Left lung (tissue), 14 donors: Measurements from ENCODE around the gene NPIPA7. TPM values are rescaled to one million over a fixed set of nuclear protein-coding genes. Genes with fewer than 3 reads are reported as not detected.
"Not testable (repeated sequence)": the region's sequence is repeated elsewhere in the genome, so short reads cannot be mapped to it uniquely, and the experiment has no call there.

Experiments
- ATAC-seq: fragments of 200-7000 bp; cut with Tn5 transposase; one replicate; pipeline ENCODE4 v1.9.1; 2020; ENCODE audit warnings: moderate library complexity
- DNase-seq, 4 donors: peaks; one replicate each; pipeline ENCODE4 v3.0.0-alpha.2; 2013 to 2020
- H3K27ac ChIP-seq, 2 donors: fragments of 200-600 bp; sonication (generic) in 1 of 2; one replicate each; pipeline versions ENCODE4 v1.5.0 to v1.8.0; 2020 to 2021
- H3K27me3 ChIP-seq, 2 donors: fragments of 200-600 bp; sonication (generic) in 1 of 2; one replicate each; pipeline versions ENCODE4 v1.5.0 to v1.8.0; 2020 to 2021
- H3K36me3 ChIP-seq, 2 donors: fragments of 200-600 bp; sonication (generic) in 1 of 2; one replicate each; pipeline versions ENCODE4 v1.5.0 to v1.8.0; 2020 to 2021
- H3K4me1 ChIP-seq, 2 donors: fragments of 200-600 bp; one replicate each; pipeline ENCODE4 v1.8.0; 2021
- H3K4me3 ChIP-seq, 2 donors: fragments of 200-600 bp; sonication (generic) in 1 of 2; one replicate each; pipeline versions ENCODE4 v1.5.0 to v1.8.0; 2020 to 2021; ENCODE audit warnings: mild to moderate bottlenecking in 1 of 2
- H3K9me3 ChIP-seq, 2 donors: fragments of 200-600 bp; sonication (generic) in 1 of 2; one replicate each; pipeline versions ENCODE4 v1.5.0 to v1.8.0; 2020 to 2021
- intact Hi-C, 2 donors: fragments of 100-400 bp; cut with DNase I; formaldehyde crosslinking; loops; one replicate each; pipeline versions ENCODE4 v1.11.2 to v1.14.2; 2022
- long read RNA-seq, 12 donors: library from polyadenylated mRNA in 2 of 12; unstranded in 2 of 12; transcript quantifications; one replicate each; pipeline ENCODE4 v2.0.0 and lab custom pipeline, GENCODE V29; 2019 to 2026
- polyA plus RNA-seq, 6 donors: library from polyadenylated mRNA; unstranded; fragments of 120-200 nt; gene quantifications; one replicate each; pipeline ENCODE4 v1.2.1, GENCODE V29; 2013; ENCODE audit not compliant: insufficient read length in 6 of 6
- total RNA-seq, 2 donors: library from RNA; stranded (reverse); fragmentation: NEBNext Ultra II Directional; extraction: Animal tissue kit (Norgen Biotek cat#: 25700); gene quantifications; one replicate each; pipeline ENCODE4 v1.2.1, GENCODE V29; 2021
- donor health status: DM: no; HTN: yes; CAD: no.
- donor health status: DM: no; HTN: no; CAD: no.

Gene NPIPA7
- total RNA-seq, result 1 to 10 TPM; 4.9 to 6.0 TPM
- polyA plus RNA-seq, result 10 to 100 TPM in 5 of 6 donors, 1 to 10 TPM in 1; 4.9 to 33.9 (median 23.5) TPM
- long read RNA-seq, donor 1, result 0 reads
- long read RNA-seq, donor 2, partial matches to known transcripts, result 0 of 1 reads
- long read RNA-seq, donor 2, other reads (novel, unspliced or antisense), result 0 of 1 reads
- long read RNA-seq, donor 3, result 0 reads
- long read RNA-seq, donor 4, result 0 reads
- long read RNA-seq, donor 5, result 0 reads
- long read RNA-seq, donor 6, partial matches to known transcripts, result 10 of 10 reads
- long read RNA-seq, donor 6, other reads (novel, unspliced or antisense), result 0 of 10 reads
- long read RNA-seq, donor 7, result 0 reads
- long read RNA-seq, donor 8, result 0 reads
- long read RNA-seq, donor 9, result 0 reads
- long read RNA-seq, donor 10, result 0 reads
- long read RNA-seq, donor 11, result 0 reads
- long read RNA-seq, donor 12, result 0 reads

GRCh38 chr16:16378840-16379239 lies at the start of gene NPIPA7:
Gene NPIPA7 (plus strand): TSS chr16:16379140. CDS start chr16:16379245, 105 bp downstream.
- H3K27me3 ChIP-seq, intact Hi-C loops, DNase-seq, H3K27ac ChIP-seq, H3K36me3 ChIP-seq, H3K4me1 ChIP-seq, ATAC-seq, H3K9me3 ChIP-seq, H3K4me3 ChIP-seq: not testable (repeated sequence)

GRCh38 chr16:16331466-16331865 lies 47.5 kb upstream of the NPIPA7 start:
- H3K27me3 ChIP-seq, H3K4me3 ChIP-seq, H3K36me3 ChIP-seq, H3K27ac ChIP-seq, H3K9me3 ChIP-seq, H3K4me1 ChIP-seq, ATAC-seq, intact Hi-C loops: not testable (repeated sequence)
- peak in 1 of 4 donors; percentile 34 for DNase-seq

GRCh38 chr16:16357556-16357955 lies 21.4 kb upstream of the NPIPA7 start:
- H3K27ac ChIP-seq, H3K36me3 ChIP-seq, H3K27me3 ChIP-seq, H3K4me1 ChIP-seq, H3K9me3 ChIP-seq, H3K4me3 ChIP-seq, ATAC-seq, intact Hi-C loops: not testable (repeated sequence)
- peak in 1 of 4 donors; percentile 15 for DNase-seq

- H3K27me3 ChIP-seq, H3K36me3 ChIP-seq, H3K9me3 ChIP-seq, intact Hi-C loops, H3K27ac ChIP-seq, H3K4me1 ChIP-seq, H3K4me3 ChIP-seq, ATAC-seq: not testable (repeated sequence)
- DNase-seq, result peak in 2 of 4 donors; percentile 4 to 49
These were observed 20.2 kb upstream of the NPIPA7 start for GRCh38 chr16:16358539-16359240.

- H3K9me3 ChIP-seq, H3K36me3 ChIP-seq, H3K4me1 ChIP-seq, H3K27me3 ChIP-seq, ATAC-seq, H3K4me3 ChIP-seq, H3K27ac ChIP-seq, intact Hi-C loops: not testable (repeated sequence)
- peak in 2 of 4 donors; percentile 3 to 26 for DNase-seq
These were observed 15.3 kb upstream of the NPIPA7 start for GRCh38 chr16:16363595-16363994.

- intact Hi-C loops, H3K36me3 ChIP-seq, ATAC-seq, H3K4me3 ChIP-seq, H3K27ac ChIP-seq, H3K4me1 ChIP-seq, H3K27me3 ChIP-seq, H3K9me3 ChIP-seq, DNase-seq: not testable (repeated sequence)
These were observed 14.8 kb upstream of the NPIPA7 start for GRCh38 chr16:16364100-16364499.

- DNase-seq, result peak in 1 of 4 donors; percentile 20
- H3K27me3 ChIP-seq, intact Hi-C loops, H3K36me3 ChIP-seq, H3K4me1 ChIP-seq, H3K9me3 ChIP-seq, H3K4me3 ChIP-seq, ATAC-seq, H3K27ac ChIP-seq: not testable (repeated sequence)
These were observed 14.2 kb upstream of the NPIPA7 start for GRCh38 chr16:16364701-16365100.

GRCh38 chr16:16365319-16365718 lies 13.6 kb upstream of the NPIPA7 start:
- intact Hi-C loops, H3K27me3 ChIP-seq, H3K4me1 ChIP-seq, H3K27ac ChIP-seq, H3K36me3 ChIP-seq, ATAC-seq, H3K9me3 ChIP-seq, H3K4me3 ChIP-seq: not testable (repeated sequence)
- peak in 2 of 4 donors; percentile 19 to 75 for DNase-seq

GRCh38 chr16:16365851-16366250 lies 13.1 kb upstream of the NPIPA7 start:
- intact Hi-C loops, ATAC-seq: not testable (repeated sequence)

GRCh38 chr16:16366552-16367284 lies 12.2 kb upstream of the NPIPA7 start:
- ATAC-seq, H3K27me3 ChIP-seq: not testable (repeated sequence)
- peak in 2 of 4 donors; percentile 27 to 76 for DNase-seq

More at GRCh38 chr16:16365851-16366250, 13.1 kb upstream of the NPIPA7 start:
- H3K4me3 ChIP-seq, H3K9me3 ChIP-seq, H3K27ac ChIP-seq, H3K27me3 ChIP-seq, H3K4me1 ChIP-seq, H3K36me3 ChIP-seq: not testable (repeated sequence)
- peak in 2 of 4 donors; percentile 11 to 29 for DNase-seq

GRCh38 chr16:16367285-16367628 lies 11.7 kb upstream of the NPIPA7 start:
- H3K4me3 ChIP-seq, ATAC-seq, DNase-seq, H3K36me3 ChIP-seq, H3K27me3 ChIP-seq, H3K4me1 ChIP-seq, H3K9me3 ChIP-seq, H3K27ac ChIP-seq, intact Hi-C loops: not testable (repeated sequence)

More at GRCh38 chr16:16366552-16367284, 12.2 kb upstream of the NPIPA7 start:
- H3K4me1 ChIP-seq, H3K4me3 ChIP-seq, H3K27ac ChIP-seq, H3K36me3 ChIP-seq, H3K9me3 ChIP-seq, intact Hi-C loops: not testable (repeated sequence)

- H3K4me1 ChIP-seq, ATAC-seq, H3K36me3 ChIP-seq, H3K27me3 ChIP-seq, H3K4me3 ChIP-seq, H3K27ac ChIP-seq, intact Hi-C loops, H3K9me3 ChIP-seq: not testable (repeated sequence)
- DNase-seq, result peak in 2 of 4 donors; percentile 16 to 56
These were observed 9.7 kb upstream of the NPIPA7 start for GRCh38 chr16:16369081-16369856.
